Measurements from ENCODE around the gene UHRF2.
"Not testable (repeated sequence)": the region's sequence is repeated elsewhere in the genome, so short reads cannot be mapped to it uniquely, and the experiment has no call there.

UHRF2 gene

DNA sequence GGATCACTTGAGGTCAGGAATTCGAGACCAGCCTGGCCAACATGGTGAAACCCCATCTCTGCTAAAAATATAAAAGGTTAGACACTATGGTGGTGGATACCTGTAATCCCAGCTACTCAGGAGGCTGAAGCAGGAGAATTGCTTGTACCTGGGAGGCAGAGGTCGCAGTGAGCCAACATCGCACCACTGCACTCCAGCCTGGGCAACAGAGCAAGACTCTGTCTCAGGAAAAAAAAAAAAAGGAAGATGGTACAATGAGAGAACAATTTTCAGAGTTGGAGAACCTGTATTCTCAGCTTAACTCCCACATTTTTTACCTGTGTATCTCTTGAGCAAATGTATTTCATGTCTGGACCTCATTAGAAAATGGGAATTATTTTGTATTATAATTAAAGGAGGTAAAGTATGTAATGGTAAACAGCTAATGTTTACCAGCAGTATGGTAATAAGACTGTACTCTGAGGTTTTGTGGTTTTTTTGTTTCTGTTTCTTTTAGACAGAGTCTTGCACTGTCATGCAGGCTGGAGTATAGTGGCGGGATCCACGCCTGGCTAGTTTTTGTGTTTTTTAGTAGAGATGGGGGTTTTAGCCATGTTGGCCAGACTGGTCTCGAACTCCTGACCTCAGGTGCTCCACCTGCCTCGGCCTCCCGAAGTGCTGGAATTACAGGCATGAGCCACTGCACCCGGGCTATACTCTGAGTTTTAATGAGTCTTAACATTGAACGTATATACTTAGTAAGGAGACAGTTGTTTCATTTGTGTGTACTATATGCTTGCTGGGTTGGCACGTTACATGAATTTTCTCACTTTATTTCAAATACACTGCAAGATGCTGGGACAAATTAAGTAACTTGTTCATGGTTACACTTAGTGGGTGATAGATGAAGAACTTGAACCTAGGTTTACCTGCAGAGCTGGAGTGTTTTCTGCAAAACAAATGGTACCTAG lies 16.2 kb downstream of the UHRF2 start:
- no peak for DNase-seq (ENCODE audit: low read depth)

DNA sequence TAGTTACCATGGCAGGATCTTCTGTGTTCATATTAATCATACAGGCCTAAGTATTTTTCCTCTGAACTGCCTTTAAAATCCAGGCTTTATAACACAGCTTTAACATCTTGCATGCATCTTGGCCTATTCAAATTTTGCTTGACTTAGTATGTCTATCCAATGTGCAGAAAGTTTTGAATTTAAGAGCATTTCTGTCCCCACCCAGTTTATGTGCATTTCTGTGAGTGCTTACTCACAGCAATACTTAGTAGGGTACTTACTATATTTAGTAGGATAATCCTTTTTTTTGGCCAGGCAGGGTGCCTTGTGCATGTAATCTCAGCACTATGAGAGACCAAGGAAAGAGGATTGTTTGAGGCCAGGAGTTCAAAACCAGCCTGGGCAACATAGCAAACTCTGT lies 18.0 kb downstream of the UHRF2 start:
- no peak for DNase-seq (ENCODE audit: low read depth)

DNA sequence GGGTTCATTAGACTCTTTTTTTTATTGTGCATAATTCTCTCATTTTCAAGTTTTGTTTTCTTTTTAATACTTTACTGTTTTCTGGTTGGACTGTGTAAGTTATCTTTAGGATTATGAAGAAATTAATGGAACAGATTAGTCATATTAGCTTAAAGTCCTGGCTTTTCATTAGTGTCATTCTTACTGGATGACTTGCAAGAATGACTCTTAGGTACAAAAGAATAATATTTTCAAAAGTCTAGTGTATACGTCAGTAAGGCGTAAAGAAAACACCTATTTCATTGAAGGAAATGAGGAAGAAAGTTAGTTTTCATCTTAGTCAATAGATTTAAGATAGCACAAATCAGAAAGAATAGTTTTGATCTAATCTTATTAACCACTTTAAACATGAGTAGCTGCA lies 20.4 kb downstream of the UHRF2 start:
- DNase-seq (ENCODE audit: low read depth), result no peak

DNA sequence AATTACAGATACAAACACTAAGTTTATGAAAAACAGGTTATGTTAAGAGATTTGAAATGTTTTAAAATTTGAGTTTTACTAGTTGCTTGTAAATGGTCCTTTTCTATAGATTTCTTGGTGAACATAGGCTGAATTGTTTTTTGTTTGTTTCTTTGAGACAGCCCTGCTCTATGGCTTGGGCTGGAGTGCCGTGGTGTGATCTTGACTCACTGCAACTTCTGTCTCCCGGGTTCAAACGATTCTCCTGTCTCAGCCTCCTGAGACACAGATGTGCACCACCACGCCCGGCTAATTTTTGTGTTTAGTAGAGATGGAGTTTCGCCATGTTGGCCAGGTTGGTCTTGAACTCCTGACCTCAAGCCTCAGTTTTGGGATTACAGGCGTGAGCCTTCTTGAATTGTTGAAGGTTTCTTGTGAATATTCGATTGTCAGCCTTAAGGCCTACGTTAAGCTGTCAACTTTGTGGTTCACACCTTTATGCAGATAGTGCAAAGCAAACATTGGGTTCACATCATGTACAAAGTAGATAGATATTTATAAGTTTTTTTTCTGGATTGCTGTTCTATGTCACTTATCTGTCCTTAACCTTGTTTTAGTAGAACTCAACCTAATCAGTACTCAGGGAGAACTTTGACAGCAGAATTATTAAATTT lies 26.2 kb downstream of the UHRF2 start:
- no peak for DNase-seq (ENCODE audit: low read depth)

DNA sequence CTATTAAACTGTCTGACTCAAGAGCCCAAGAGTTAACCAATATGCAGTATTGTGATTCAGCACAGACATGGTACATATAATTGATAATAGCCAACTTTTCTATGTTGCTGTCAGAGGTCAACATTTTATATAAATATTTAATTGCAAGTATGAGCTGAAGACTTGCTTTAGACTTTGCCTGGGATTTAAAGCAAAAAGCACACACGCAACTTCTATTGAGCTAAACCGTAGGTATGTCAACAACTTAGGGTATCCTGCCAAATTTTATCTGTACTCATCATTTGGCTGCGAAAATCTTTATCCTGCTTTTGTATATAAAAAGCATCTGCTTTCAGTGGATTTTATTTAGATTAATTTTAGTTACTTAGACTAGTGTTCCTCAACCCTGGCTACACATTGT lies 27.4 kb downstream of the UHRF2 start:
- no peak for DNase-seq (ENCODE audit: low read depth)

DNA sequence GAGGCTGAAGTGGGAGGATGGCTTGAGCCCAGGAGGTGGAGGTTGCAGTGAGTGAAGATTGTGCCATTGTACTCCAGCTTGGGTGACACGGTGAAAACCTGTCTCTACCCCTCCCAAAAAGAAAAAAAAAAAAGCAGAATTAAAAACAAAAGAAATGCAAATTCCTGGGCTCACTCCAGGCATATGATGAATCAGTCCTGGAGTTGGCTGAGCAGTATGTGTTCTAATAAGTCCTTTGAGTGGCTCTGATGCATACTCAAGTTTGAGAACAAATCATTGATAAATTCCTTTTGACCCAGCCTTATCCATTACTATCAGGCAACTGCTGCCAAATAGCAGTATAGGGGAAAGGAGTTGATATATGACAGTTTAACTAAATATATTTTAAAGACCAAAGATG lies 28.3 kb downstream of the UHRF2 start:
- DNase-seq (ENCODE audit: low read depth), result no peak

DNA sequence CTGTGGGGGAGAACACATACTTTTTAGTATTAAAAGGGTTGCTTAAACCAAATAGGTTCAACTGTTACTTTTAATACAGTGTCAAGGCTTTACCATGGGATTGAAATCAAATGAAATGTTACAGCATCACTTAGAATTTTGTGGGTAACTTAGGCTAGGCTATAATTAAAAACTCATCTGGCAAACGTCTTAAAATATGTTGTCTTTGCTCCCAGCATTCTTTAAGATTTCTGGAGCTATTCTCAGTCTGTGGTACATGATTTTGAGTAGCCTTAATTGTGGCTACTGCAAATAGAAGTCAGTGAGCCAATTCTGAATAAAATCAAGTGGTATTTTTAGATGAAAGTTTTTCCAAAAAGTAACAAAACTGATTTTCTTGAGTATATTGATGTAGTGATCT lies 30.7 kb downstream of the UHRF2 start:
- DNase-seq (ENCODE audit: low read depth), result no peak

DNA sequence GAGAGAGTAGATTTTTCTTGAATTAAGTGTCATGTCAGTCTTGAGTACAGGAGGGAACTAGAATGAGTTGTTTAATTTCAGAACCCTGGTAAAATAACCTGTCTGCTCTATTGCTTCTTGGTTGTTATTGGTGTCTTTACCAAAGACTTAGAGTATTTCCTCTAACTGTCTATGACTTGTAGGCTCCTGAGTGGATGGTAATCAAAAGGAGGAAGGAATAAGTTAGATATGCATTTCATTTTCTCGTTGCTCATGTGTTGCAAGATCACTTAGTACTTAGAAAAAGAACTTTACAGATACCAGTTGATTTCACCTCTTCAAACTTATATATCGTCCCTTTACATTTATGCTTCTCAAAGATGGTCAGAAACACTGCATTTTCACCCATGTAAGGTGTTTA lies 31.1 kb downstream of the UHRF2 start:
- DNase-seq (ENCODE audit: low read depth), result no peak

DNA sequence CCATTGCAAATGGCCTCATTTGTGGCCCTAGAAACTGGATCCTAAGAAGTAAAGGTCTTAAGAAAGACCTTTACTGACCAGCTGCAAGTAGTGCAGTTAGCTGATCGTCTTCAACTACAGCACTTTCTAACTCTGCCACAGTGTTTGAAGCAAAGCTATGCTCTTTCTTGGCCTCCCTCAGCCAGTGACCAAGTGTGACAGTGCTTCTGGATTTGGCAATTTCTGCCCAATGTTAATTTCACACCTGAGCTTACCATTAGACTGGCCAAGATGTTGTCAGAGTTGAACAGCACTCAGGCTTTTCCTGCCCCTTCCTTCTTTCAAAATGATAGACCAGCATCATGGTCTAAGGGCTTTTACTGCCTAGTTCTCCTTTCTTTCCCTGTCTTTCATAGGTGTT lies 36.1 kb downstream of the UHRF2 start:
- no peak for DNase-seq (ENCODE audit: low read depth)

DNA sequence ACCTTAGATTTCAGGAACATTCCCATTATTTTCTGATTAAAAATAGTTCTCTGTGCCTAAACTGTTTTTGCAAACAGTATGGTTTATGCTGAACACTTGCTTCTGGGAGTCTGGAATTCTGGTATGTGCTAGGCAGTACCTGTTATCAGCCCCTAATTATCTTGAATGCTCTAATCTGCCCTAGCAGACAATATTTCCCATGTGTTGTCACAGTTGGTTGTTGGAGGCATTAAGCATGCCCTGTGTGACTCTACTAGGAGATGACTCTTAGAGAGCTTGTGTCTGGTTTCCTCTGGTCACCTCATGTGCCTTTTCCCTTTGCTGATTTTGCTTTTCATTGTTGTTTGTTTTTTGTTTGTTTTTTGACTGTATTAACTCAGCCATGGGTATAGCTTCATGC lies 36.6 kb downstream of the UHRF2 start:
- no peak for DNase-seq (ENCODE audit: low read depth)

DNA sequence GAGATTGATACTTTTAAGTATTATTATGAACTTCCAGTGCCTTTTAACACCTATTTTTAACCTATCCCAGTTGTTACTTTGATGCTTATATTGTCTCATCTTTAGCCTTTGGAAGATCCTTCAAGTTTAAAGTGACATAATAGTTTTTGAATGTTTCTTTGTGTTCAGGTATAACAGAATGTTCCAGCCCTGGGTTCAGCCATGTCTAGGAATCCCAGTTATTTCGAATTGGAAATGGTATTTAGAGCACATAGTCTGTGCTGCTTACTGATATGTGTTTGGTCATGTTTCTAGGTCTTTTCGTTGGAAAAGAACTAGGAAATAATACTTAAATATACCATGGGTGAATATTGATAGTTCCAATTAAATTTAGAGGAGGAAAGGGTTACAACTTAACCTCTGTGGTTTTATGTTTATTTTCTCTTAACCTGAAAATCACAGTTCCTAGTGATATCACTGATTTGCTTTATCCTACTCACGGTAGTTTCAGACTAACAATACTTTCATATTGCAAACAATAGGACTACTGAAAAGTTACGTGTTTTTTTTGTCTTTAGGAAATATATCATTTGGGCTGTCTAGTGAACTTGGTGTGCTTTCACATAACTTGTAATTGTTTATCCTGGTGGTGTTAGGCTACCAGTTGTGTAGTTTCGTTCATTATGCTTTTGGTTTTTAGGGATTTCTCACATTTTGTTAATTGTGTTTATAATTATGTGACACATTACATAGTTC lies 37.8 kb downstream of the UHRF2 start:
- no peak for DNase-seq (ENCODE audit: low read depth)

DNA sequence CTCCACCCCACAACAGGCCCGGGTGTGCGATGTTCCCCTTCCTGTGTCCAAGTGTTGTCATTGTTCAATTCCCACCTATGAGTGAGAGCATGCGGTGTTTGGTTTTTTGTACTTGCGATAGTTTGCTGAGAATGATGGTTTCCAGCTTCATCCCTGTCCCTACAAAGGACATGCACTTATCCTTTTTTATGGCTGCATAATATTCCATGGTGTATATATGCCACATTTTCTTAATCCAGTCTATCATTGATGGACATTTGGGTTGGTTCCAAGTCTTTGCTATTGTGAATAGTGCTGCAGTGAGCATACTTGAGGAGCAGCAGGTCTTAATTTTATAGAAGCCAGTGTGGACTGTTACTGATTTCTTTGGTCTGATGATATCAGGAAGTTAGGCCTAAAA lies 42.3 kb downstream of the UHRF2 start:
- not testable (repeated sequence) for DNase-seq (ENCODE audit: low read depth)

DNA sequence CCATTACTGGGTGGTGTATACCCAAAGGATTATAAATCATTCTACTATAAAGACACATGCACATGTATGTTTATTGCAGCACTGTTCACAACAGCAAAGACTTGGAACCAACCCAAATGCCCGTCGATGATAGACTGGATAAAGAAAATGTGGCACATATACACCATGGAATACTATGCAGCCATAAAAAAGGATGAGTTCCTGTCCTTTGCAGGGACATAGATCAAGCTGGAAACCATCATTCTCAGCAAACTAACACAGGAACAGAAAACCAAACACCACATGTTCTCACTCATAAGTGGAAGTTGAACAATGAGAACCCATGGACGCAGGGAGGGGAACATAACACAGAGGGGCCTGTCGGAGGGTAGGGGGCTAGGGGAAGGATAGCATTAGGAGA lies 45.7 kb downstream of the UHRF2 start:
- DNase-seq (ENCODE audit: low read depth), result not testable (repeated sequence)

DNA sequence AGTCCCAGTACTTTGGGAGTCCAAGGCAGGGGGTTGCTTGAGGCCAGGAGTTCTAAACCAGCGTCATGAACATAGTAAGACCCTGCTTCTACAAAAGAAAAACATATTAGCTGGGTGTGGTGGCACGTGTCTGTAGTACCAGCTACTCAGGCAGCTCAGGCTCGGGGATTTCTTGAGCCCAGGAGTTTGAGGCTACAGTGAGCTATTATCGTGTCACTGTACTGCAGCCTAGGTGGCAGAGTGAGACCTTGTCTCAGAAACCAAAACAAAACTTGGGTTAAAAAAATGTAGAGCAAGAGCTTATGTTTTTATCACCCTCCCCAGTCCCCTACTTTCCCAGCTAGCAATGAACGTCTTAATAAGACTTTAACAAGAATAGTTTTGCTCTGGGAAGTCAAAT lies 46.7 kb downstream of the UHRF2 start:
- DNase-seq (ENCODE audit: low read depth), result no peak

DNA sequence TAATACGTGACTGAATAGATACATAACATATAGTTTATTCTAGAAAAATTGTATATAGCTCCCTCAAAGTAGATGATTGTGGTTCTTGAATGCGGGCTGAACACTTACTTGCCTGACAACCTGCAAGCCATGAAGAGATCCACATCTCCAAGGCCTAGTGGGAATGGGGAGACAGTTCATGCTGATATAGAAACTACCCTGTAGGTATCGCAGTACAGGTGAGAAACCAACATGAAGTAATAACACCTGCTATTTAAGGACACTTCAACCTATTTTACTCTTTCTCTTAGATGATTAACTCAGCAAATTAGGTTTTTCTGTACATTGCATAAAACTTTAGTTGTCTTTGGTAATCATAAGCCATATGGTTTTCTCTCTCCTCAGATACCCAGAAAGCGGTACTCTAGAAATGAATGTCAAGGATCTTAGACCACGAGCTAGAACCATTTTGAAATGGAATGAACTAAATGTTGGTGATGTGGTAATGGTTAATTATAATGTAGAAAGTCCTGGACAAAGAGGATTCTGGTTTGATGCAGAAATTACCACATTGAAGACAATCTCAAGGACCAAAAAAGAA lies 47.3 kb downstream of the UHRF2 start:
- DNase-seq (ENCODE audit: low read depth), result no peak

DNA sequence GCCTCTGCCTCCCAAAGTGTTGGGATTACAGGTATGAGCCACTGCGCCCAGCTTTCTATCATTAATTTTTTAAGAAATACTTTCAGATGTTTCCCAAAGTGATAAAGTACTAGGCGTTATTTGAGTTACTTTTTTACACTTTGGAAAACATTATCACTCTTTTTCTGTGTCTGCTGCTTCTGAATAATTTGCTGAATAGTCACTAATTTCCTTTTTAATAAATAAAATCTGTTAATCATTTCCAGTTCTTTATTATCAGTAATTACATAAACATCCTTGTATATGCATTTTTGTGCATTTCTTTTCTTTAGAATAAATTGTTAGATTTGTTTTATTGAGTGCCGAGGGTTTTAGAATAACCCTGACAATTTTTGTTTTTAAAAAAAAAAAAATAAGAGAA lies 48.6 kb downstream of the UHRF2 start:
- no peak for DNase-seq (ENCODE audit: low read depth)

DNA sequence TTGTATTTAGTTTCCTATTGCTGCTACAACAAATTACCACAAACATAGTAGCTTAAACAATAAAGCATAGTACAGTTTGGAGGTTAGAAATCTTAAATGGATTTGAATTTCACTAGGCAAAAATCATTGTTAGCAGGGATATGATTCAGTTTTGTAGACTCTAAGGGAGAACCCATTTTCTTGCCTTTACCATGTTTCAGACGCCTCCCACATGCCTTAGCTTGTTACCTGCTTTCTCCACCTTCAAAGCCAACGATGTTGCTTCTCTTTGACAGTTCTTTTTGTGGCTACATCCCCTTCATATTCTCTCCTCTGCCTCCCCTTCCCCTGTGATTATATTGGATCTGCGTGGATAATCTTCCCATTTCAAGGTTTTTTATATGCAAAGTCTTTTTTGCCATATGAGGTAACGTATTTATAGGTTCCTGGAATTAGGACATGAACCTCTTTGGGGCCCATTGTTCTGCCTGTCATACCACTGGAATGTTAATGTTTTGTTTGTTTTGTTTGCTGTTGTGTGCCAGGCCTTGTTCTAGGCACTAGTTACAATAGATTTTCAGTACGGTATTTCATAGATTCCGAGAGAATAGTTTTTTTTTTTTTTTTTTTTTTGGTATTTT lies 54.1 kb downstream of the UHRF2 start:
- DNase-seq (ENCODE audit: low read depth), result no peak

DNA sequence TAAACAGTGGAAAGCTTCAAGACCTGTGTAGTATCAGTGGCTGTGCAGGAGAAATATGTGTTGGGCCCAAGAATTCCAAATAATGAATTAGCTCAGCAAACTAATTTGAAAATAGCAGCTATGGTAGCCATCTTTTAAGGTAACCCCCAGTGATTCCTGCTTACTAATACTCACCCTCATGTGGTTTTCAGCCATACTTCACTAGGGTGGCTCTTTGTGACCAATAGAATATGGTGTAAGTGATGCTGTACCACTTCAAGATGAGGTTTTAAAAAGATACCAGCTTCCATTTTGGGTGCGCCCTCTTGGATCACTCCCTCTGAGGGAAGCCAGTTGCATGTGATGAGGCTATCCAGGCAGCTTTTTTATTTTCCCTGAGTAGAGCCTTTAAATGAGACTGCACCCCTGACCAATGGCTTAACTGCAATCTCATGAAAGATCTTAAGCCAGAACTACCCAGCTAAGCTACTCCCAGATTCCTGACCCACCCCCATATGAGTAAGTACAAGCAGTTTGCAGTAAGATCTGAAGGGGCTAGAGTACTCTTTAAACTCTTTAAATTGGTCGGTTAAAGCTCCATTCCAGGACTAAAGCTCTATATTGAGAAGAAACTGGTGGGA lies 58.3 kb downstream of the UHRF2 start:
- DNase-seq (ENCODE audit: low read depth), result no peak

DNA sequence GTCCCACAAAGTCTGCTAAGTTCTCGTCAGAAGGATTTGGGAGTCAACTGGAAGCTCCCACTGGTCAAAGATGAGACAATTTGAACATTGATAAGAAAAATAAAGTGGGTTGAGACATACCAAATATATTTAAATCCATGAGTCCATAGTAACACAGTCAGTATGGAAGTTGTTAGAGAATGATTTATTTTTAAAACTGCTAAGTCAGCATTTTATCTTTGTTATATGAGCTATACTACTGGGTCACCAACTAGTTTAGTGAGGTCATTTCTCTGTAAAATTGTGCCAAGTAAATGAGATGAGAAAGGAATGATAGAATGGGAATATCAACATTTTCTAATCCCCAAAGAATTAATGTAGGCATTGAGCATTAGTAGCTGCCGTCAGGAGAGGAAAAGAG lies 60.2 kb downstream of the UHRF2 start:
- no peak for DNase-seq (ENCODE audit: low read depth)

DNA sequence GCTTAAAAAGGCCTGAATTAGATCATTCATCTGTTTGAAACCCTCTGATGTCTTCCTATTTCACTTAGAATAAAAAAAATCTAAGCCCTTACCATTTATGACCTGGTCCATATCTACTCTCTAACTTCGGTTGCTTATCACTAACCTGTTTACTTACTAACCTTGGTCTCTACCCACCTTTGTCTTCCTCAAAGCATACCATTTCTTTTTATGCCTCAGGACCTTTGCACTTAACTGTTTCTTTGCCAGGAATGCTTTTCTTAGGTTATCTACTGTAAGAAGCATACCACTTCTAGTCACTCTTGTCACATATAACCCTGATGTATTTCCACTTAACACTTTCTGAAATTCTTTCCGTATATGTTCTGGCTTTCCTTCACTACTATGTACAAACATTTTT lies 67.0 kb downstream of the UHRF2 start:
- no peak for DNase-seq (ENCODE audit: low read depth)

DNA sequence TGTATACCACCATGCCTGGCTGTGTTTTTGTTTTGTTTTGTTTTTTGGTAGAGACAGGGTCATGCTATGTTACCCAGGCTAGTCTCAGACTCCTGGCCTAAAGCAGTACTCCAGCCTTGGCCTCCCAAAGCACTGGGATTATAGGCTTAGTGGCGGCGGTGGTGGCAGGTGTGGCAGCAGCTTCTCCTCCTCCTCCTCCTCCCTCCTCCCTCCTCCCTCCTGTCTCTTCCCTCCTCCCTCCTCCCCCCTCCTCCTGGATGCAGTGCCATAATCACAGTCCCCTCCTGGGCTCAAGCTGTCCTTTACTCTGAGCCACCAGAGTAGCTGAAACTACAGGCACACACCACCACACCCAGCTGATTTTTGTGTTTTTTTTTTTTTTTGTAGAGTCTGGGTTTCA lies 71.2 kb downstream of the UHRF2 start:
- DNase-seq (ENCODE audit: low read depth), result no peak

DNA sequence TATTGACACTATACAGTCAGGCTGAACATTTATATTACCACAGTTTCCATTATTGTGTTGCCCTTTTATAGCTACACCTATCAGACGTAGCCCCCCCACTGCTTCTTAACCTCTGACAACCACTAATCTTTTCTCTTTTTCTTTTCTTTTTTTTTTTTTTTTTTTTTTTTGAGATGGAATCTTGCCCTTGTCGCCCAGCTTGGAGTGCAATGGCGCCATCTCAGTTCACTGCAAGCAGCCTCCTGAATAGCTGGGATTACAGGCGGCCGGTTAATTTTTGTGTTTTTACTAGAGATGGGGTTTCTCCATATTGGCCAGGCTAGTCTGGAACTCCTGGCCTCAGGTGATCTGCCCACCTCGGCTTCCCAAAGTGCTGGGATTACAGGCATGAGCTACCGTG lies 75.4 kb downstream of the UHRF2 start:
- no peak for DNase-seq (ENCODE audit: low read depth)
